Urinary bladder (tissue), 4 donors: Measurements from ENCODE around the gene TRPC6. TPM values are rescaled to one million over a fixed set of nuclear protein-coding genes. Genes with fewer than 3 reads are reported as not detected.

Source experiments
- DNase-seq: peaks from one replicate; pipeline ENCODE4 v3.0.0-alpha.2; 2015; ENCODE audit errors: extremely low spot score
- H3K27ac ChIP-seq: one replicate; pipeline ENCODE4 v1.5.1; 2013; ENCODE audit warnings: low read depth, mild to moderate bottlenecking, moderate library complexity
- H3K36me3 ChIP-seq: one replicate; pipeline ENCODE4 v1.6.1; 2013; ENCODE audit warnings: mild to moderate bottlenecking, moderate library complexity; ENCODE audit not compliant: insufficient read depth
- H3K4me1 ChIP-seq: one replicate; pipeline ENCODE4 v1.6.1; 2013; ENCODE audit warnings: mild to moderate bottlenecking, moderate library complexity; ENCODE audit not compliant: insufficient read depth
- H3K4me3 ChIP-seq: one replicate; pipeline ENCODE4 v1.5.1; 2013; ENCODE audit warnings: low read depth, low read length
- WGBS: extraction: QIAGEN DNeasy Blood & Tissue Kit; methylation state at CpG from one replicate; pipeline ENCODE4 v1.1.7; 2013; 5-methylcytosine and 5-hydroxymethylcytosine counted together
- polyA plus RNA-seq: library from polyadenylated mRNA; stranded (reverse); fragments of 200-250 nt; gene quantifications from one replicate; pipeline ENCODE4 v1.2.3, GENCODE V29; 2013
- small RNA-seq: library from RNA; depleted of rRNA; stranded (forward); fragments of <200 nt; gene quantifications from one replicate; pipeline ENCODE3, GENCODE V24; 2014
- total RNA-seq: library from RNA; depleted of rRNA; stranded (reverse); fragments of >200 nt; gene quantifications from one replicate; pipeline ENCODE4 v1.2.3, GENCODE V29; 2014
- donor health status: healthy with polysubstance abuse.
- donor health status: healthy.

The TRPC6 gene
- total and polyA plus RNA-seq, 2 donors: 2.1 to 58.5 TPM

DNA sequence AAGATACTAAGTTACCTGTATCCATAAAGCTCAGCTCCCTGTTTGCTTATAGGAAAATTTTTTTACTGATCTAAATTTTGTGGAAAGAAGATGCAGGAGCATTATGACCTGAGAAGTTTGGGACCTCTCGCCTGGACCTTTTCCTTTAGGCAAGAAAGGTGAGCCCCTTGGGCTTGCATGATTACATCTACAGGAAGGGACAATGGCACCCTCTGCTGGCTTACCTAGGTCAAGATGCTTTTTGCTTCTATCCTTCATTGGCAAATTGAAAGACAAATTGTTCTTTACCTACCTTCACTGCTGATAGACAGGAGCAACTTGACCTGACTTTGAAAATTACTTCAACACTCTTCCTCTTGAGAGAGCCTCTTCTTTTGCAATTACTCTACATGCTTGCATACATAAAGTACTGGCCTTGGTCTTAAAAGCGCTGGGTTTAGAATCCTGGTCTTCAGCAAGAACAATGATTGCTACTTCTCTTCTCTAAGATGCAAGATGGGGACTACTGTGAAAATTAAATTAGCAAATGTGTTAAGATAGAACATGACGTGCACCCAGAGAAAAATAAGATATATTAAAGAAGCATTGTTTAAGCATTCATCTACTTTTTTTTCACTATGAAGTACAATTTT lies 147.2 kb downstream of the TRPC6 start:
- Histone ChIP-seq H3K36me3 (no peaks in the 10 kb centered on the region), H3K27ac (no peak overlapping the region), H3K4me3 (no peak overlapping the region), H3K4me1 (no peaks in the 10 kb centered on the region)
- WGBS: 74% methylated on average over 3 of the region's 3 CpGs
- no peak for DNase-seq

DNA sequence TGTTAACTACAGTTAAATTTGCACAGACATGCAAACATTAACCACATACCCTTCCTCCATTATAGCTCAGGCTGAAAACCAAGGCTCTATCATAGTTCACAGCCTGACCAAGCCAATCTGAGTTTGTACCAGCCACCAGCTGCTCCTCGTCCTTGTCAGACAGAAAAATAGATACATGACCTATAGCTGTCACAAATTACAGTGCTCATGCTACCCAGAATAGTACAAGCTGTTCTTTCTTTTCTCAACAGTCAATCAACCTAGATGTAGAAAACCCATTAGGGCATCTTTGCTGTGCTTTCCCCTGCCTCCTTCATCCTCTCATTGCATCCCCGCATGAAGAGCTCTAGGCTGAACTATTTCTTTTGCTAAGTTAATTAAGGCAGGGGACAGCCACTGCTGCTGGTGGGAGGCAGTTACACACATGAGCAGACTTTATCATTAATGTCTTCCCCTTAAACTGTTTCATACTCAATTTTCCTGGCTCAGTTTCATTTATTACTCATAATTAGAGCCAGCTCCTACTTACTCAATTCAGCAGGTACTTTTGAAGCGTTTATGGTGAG lies 148.3 kb downstream of the TRPC6 start:
- DNase-seq: no peak
- H3K4me1 ChIP-seq: no peaks in the 10 kb centered on the region
- 78% methylated on average over 3 of the region's 3 CpGs for WGBS
- no peak overlapping the region for H3K27ac ChIP-seq
- H3K4me3 ChIP-seq: no peak overlapping the region
- H3K36me3 ChIP-seq: no peaks in the 10 kb centered on the region

DNA sequence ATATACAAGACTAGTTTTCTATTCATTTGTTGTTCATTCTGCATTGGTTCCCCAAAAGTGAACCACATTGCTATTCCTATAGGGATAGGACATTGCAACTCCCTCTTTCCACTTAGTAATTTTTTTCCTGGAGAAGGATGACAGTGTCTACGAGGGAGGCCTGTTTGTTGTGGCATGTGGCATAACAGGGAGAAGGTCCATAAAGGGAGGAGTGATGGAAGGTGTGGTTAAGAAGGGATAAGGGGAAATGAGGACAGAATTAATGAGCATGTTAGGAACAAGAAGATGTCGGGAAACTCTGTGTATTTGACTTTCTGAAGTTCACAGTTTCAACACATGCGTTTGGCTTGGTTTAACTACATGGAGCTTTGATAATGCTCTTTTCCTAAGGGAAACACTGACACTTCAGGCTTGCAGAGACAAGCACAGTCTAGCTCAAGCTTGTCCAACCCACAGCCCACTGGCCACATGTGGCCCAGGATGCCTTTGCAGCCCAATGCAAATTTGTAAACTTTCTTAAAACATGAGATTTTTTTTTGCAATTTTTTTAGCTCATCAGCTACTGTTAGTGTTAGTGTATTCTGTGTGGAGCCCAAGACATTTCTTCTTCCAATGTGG lies 149.7 kb downstream of the TRPC6 start:
- no peak overlapping the region for H3K4me3 ChIP-seq
- H3K36me3 ChIP-seq: no peaks in the 10 kb centered on the region
- no peaks in the 10 kb centered on the region for H3K4me1 ChIP-seq
- no peak overlapping the region for H3K27ac ChIP-seq
- WGBS: 70% methylated on average over 3 of the region's 3 CpGs
- DNase-seq: no peak

DNA sequence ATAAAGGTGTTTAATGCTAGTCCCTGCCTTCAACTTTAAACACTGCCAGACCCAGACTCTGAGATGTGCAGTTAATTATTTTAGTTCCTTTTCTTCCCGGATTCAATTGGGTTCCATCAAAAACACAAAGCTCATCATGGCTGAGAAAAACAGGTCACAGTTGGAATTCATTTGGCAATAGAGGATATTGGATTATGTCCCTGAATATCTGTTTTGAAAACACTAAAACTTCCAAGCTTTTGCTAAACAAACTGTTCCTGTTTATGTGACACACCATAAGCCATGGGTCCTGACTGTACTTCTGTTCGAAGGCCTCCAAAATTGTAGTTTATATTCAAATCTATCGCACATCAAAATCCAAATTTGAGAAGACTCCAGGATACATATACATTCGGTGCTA lies 150.7 kb downstream of the TRPC6 start:
- DNase-seq: no peak
- WGBS: 47% methylated on average over 4 of the region's 4 CpGs
- Histone ChIP-seq H3K4me3 (no peak overlapping the region), H3K4me1 (no peaks in the 10 kb centered on the region), H3K27ac (no peak overlapping the region), H3K36me3 (no peaks in the 10 kb centered on the region)

DNA sequence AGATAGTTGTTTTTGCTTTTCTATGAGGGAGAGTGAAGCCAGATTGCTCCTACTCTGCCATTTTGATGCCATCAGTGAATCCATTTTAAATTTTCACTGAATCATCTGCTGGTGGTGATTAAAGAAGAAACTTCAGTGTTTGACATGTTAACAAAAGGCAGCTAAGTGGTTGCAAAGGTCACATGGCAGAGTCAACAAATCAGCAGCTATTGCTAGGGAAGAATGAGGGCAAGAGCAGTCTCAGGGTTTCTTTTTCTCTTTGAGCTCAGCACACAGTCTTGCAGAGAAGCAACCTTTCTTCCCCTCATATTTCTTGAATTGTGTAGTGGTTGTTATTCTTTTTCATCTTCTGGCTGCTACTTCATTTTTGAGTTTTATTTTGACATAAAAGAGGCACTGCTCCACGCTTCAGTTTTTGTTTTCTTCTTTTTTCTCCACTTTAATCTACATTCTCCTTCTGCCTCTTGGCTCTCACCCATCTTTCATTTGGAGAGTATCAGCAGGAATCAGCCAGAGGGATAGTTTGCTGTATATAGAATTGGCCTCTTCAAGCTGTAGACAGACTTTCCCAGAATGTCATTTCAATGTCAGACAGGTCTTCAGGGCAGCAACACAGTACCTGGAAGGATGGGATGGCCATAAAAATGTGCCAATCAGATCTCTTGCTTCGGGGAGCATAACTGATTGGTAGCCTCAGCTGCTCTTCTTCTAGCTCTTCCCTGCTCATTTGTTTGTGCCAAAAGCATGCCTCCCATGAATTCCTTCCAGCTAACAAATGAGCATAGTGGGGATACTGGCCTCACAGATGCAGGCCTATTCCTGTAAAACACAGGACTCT lies 153.9 kb downstream of the TRPC6 start:
- 40% methylated on average over 2 of the region's 2 CpGs for WGBS
- Histone ChIP-seq H3K4me3 (no peak overlapping the region), H3K27ac (no peak overlapping the region), H3K4me1 (no peaks in the 10 kb centered on the region), H3K36me3 (no peaks in the 10 kb centered on the region)
- no peak for DNase-seq

DNA sequence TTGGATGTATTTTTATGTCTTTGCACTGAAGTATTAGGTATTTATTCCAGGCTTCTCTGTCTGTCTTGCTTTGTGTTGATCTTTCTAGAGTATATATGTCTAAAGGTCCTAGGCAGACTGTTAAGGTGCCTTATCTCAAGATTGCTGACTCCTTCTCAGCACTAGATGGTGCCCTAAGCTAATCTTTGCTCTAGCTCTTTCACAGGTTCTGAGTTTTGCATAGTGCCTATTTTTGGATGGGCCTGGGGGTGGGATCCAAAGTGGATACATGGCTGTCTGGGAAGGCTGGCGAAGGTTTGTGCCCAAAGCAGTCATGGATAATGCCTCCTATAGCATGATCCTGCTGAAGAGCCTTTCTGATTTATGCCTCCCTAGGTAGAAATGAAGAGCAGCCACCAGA lies 154.9 kb downstream of the TRPC6 start:
- H3K4me3 ChIP-seq: no peak overlapping the region
- H3K4me1 ChIP-seq: no peaks in the 10 kb centered on the region
- H3K27ac ChIP-seq: no peak overlapping the region
- WGBS: 91% methylated on average over 1 of the region's 1 CpG
- no peaks in the 10 kb centered on the region for H3K36me3 ChIP-seq
- DNase-seq: no peak

DNA sequence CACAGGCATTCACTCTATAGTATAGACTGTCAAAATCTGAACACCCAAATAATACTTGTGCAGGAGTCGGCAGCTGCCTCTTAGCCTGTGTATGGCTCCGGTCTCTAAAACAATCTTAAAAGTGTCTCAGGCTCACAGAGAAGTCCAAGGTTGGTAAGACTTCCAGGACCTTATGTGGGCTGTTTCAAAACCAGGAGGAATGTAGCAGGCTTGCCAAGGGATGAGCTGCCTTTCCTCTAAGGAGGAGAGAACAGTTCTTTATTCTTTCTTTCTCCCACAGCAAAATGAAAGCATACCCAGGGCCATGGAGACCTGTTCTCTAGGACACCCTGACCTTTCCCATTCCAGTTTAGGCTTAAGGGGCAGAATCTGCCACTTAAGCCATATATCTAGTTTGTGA lies 176.5 kb downstream of the TRPC6 start:
- Histone ChIP-seq H3K4me1 (no peaks in the 10 kb centered on the region), H3K27ac (no peak overlapping the region), H3K36me3 (no peaks in the 10 kb centered on the region), H3K4me3 (no peak overlapping the region)
- DNase-seq: no peak
- WGBS: 23% methylated on average over 2 of the region's 2 CpGs

Small RNA genes lying within 50 kb of the gene (small RNA-seq; reads per million reads assigned to genes)
- gene MIR3920: 0.12 reads per million
